OCI-LY7 (cell line): ENCODE data around the gene SELENOT.

Source experiments
- CTCF ChIP-seq: fragments of 200-600 bp; sonication (generic); conservative IDR thresholded peaks from 2 replicates; pipeline ENCODE4 v1.5.1; 2014; ENCODE audit warnings: mild to moderate bottlenecking, antibody characterized with exemption, low read length, moderate library complexity, mixed read lengths
- EZH2phosphoT487 ChIP-seq: fragments of 200-600 bp; sonication (generic); IDR thresholded peaks from 2 replicates; pipeline ENCODE4 v1.6.1; 2018; ENCODE audit warnings: low read depth, borderline replicate concordance, mild to moderate bottlenecking, mixed run types, antibody characterized with exemption, low read length, moderate library complexity, mixed read lengths

DNA sequence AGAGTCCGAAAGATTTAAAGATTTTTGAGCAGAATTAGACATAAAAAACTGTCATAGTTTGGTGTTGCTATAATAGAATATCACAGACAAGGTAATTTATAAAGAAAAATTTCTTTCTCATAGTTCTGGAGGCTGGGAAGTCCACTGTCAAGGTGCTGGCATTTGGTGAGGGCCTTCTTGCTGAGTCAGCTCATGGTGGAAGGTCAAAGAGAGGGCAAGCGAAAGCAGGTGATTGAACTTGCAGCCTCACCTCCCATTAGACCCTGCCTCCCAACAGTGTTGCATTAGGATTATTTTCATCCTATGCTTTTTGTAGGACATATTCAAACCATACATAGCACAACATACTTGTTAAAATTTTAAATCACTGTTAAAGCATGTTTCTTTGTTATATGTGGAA lies 9.9 kb downstream of the SELENOT start:
- TF ChIP-seq CTCF = no peak
- TF ChIP-seq EZH2phosphoT487 = no peak
